GM18861 (cell line): ENCODE results near the gene CLCN6.
A peak's percentile ranks its signal among the peaks of the same experiment; 100 is the strongest.
"Not testable (repeated sequence)": the region's sequence is repeated elsewhere in the genome, so short reads cannot be mapped to it uniquely, and the experiment has no call there.

Source experiments
- ATAC-seq: cut with Tn5 transposase; IDR thresholded peaks from one replicate; pipeline ENCODE4 v1.9.1; 2021; ENCODE audit not compliant: unreplicated experiment

CLCN6 gene

DNA sequence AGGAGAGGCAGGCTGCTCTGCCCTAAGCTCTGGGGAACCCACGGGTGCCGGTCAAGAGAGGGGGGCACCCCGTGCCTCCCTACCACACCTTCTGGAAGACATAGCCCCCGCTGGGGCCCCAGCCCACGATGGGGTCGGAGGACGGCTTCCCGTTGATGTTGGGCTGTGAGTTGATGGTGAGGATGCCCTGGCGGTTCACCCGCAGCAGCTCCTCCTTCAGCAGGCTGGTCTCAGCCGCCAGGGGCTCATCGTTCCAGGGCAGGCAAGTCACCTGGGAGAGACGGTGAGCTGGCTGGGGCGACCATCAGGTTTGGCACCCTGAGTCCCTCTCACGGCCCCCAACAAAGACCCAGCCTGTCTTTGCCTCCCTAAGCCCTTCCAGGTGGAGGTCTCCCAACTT, 12.2 kb upstream of the CLCN6 start:
- ATAC-seq = no peak

DNA sequence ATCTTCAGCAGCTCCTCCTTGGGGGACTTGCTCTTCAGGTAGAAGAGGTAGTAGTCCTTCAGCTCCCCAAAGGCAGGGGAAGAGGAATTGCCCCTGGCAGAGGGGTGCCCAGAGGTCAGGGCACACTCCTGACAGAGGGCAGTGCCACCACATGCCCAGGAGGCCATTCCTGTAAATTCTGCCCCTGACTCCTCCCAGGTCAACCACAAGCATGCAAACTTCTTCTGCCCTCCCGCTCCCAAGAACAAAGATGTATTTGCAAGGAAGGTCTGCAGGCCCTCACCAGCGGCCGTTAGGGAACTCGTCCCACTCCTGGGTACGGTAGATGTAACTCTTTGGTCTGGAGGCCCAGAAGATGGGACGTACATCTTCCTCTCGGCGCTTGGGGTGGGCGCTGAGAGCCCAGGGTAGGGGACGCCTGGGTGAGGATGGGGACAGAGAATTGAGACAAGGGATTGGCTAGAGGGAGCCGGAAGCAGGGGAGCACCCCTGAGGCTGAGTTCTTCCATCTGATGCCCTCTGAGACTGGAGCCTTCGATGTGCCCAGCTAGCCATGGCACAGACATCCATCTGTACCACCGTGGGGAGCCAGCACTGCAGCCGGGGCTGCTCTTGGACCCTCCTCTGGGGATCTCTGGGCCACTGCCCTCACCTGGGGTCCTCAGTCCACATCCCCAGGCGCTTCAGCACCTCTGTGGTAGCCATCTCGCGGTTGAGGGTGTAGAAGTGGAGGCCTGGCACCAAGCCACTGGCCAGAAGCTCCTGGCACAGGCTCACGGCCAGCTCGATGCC, 11.3 kb upstream of the CLCN6 start:
- ATAC-seq = no peak

DNA sequence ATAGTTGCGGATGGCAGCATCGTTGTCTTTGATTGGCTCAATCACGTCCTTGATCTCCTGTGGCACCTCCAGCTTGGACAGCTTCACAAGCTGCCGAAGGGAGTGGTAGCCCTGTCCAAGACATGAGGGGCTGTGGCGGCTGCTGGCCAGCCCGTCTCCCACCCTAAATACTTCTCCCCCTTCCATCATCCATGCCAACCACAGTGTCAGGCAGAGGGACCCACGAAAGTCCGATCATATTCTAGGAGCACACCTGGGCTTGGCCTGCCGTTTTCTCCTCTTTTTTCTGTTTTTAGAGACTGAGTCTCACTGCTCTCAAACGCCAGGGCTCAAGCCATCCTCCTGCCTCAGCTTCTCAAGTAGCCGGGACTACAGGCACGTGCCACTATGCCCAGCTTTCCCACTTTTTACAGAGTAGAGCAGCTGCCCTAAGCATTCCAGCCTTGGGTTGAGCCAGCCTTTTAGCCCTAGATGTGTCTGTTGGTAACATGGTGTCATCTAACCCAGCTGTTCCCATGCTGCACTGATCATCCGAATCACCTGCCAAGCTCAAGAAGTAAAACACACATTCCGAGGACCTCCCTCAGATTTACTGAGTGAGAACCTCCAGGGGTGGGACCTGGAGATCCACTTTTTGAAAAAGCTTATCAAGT, 10.6 kb upstream of the CLCN6 start:
- ATAC-seq = no peak

DNA sequence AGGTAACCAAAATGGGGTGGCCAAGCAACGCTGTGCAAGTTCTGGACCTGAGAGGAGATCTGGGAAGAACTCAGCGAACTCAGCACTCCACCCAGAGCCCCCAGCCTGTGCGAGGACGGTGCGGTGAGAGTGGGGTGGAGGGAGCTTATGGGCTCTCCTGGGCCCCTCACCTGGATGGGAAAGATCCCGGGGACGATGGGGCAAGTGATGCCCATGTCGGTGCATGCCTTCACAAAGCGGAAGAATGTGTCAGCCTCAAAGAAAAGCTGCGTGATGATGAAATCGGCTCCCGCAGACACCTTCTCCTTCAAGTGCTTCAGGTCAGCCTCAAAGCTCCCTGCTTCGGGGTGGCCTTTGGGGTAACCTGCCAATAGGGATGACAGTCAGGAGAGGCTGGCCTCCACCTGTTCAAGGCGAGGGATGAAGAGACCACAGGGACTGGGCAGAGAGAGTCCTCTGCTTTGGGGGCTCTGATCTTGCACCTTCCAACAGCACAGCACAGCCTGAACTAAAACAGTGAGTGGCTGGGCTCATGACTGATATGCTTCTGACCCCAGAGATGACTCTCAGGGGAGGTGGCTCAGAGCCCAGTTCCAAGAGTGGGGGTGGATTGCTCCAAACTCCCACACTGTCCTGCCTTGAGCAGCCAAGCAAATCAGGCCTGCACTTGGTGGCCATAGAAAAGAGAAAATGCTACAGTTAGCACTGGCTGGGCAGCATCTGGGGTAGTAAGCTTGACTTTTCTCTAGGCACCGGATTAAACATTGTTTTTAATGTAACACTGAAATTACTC, 9.8 kb upstream of the CLCN6 start:
- no peak for ATAC-seq

DNA sequence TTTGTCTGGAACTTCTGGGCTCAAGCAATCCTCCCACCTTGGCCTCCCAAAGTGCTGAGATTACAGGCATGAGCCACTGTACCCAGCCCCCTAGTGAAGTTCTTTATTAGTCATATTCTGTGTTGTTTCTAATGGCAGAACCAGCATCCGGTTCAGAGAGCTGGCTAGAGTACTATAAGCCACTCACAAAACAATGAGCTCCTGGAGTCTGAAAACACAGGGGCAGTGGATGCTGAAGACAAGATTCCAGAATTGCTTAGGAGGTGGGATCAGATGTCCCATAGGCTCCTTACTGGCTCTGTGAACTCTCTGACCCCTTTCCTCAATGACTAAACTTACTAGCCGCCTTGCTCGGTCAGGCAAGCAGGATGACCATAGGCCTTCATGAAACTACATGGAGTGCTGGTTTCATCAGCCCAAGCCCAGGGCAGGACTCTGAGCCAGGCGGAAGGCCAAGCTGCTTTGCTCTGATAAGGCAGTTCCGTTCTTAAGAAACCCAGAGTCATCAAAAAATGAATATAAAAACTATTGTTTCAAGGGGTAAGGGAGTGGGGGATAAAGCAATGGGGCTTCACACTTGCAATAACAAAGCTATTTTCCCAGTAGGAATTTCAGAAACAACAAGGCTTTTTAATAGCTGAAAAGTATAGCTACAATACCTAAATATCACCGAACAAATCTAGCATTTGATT, 8.3 kb upstream of the CLCN6 start:
- ATAC-seq = no peak

DNA sequence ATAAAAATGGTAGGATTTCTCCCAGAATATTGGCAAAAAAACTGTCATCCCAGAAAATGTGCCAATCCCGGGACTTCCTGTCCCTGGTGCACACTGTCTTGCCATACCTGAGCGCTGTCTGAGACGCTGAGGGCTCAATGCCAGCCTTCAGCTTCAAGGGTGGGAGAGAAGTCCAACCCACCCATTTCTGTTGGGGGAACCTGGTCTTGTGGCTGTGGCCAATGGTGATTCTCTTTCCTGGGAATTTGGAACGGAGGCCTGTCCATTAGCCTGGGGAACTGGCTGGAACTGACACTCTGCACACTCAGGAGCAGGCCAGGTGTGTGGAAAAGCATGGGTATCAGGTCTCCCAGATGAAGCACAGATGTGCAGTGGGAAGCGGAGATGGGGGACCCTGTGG, 6.9 kb upstream of the CLCN6 start:
- no peak for ATAC-seq

DNA sequence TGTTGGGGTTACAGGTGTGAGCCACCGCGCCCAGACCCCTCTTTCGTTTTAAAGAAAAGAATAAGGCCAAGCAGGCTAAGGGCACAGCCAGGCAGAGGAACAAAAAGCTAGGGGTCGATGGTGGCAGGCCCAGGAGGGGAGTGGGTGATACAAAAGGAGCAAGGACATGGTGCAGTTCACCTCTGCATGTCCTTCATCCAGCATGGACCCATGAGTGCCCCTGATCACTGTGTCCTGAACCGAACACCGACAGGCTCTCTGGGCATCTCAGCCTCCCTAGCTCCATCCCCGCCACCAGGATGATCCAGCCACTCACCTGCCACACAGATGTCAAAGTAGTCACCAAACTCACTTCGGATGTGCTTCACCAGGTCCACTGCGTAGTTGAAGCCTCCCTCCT, 6.1 kb upstream of the CLCN6 start:
- ATAC-seq = no peak

DNA sequence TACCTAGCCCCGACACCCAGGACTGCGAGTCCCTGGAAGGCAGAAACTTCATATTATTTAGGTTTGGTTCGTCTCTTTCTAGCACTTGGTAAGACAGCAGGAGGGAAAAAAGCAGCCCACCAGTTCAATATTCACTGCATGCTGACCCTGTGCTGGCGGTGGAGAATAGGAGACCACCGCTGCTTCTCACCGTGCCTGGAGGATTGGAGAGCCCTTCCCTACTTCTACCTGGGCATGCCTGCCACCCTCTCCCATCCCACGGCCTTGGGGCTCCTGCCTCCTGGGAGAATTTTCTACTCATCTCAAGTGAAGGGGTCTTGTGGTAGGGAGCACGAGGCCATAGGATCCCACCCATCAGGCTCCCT, 5.6 kb upstream of the CLCN6 start:
- ATAC-seq = no peak

DNA sequence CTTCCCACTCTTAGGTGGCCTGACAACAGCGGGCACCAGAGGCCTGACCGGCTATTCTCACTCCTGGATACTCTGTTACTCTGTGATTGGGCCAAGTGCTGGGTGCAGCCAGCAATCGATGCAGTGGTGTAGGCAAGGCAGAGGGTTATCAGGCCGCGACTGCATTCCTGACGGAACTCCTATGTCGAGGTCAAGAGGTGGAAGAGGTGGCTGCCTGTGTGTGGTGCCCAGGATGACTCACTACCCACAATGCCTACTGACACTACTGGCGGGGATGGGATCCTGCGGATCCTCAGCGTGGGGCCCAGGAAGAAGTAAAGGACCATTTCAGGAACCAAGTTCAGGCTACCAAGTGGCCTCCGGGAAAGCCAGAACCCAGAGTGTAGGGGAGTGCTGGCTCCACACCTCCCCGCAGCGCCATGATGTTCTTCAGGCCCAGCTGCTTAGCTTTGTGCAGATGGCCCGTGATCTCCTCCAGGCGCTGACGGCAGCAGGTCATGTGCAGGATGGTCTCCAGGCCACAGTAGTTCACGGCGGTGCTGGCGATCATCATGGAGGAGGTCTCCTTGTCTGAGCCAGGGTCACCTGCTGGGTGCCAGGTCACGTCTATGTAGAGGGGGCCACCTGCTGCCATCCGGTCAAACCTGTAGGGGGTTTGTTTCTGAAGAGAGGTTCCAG, 5.1 kb upstream of the CLCN6 start:
- no peak for ATAC-seq

DNA sequence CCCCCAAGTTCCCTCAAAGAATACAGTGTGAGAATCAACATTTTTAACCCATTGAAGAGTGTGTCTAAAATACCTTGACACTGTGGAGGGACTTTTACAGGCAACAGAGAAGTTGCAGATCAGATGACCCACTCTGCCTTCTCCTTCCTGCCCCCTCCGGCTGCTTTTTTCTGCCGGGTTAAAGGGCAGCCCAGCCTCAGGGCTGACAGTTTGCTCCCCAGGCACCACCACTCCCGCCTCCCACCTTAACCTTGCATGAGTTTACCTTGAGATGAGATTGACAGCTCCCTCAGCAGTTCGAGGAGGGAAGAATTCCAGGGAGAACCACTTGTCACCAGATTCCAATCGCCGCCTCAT, 3.4 kb upstream of the CLCN6 start:
- no peak for ATAC-seq

DNA sequence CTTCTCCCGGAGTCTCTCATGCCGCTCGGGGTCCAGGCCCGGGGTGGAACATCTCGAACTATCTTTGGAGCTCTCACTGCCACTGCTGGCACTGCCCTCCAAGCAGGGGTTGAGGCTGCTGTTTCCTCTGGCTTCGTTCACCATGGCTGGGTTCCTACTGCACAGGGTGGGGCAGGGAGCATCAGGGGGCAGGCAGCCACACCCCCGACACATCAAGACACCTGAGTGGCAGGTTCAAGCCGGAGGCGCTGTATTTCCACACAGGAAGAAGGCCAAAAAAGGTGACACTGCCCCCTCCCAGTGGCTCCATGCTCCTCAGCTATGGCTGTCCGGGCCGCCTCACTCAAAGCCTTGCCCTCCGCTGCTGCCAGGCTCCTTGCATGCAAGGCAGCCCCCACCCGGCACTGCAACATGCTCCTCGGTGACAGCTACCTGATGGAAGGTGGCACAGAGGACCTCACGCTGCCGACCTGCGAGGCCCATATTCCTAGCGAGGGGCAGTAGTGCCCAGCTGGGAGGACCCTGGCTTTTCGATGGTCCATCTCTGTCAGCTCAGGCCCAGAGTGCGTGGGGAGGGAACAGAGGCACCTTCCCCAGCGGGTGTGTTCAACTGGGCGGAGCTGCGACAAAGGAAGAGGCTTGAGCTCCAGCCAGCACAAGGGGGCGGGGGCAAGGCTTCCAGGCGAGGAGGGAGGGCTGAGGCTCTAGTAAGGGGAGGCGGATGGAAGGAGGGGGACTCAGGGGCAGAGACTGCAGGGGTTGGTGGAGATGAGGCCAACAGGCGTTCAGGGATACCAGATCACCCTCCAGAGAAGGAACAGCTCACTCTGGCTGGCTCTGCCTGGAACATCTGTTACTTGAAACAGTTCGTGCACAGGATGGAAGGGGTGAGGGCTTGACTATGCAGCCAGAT, 2.8 kb upstream of the CLCN6 start:
- ATAC-seq = no peak

DNA sequence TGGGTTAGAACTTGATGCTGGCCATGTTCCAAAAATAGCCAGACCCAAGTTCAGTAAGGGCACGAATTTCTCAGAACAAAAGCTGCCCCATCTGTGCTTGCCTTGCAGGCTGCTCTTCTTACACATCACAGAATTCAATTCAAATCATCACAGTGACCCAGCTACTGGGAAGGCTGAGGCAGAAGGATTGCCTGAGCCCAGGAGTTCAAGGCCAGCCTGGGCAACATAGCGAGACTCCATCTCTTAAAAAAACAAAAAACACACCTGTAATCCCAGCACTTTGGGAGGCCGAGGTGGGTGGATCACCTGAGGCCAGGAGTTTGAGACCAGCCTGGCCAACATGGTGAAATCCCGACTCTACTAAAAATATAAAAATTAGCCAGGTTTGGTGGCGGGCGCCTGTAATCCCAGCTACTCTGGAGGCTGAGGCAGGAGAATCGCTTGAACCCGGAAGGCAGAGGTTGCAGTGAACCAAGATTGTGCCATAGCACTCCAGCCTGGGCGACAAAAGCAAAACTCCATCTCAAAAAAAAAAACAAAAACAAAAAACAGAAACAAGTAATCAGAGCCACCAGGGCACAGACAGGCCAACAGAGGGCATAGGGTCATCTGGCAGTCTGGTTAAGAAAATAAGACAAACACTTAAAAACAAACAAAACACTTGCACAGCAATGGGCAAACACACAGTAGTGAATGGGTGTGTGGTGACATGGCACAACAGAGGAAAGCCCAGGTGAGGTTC, 1.9 kb upstream of the CLCN6 start:
- ATAC-seq = not testable (repeated sequence)

DNA sequence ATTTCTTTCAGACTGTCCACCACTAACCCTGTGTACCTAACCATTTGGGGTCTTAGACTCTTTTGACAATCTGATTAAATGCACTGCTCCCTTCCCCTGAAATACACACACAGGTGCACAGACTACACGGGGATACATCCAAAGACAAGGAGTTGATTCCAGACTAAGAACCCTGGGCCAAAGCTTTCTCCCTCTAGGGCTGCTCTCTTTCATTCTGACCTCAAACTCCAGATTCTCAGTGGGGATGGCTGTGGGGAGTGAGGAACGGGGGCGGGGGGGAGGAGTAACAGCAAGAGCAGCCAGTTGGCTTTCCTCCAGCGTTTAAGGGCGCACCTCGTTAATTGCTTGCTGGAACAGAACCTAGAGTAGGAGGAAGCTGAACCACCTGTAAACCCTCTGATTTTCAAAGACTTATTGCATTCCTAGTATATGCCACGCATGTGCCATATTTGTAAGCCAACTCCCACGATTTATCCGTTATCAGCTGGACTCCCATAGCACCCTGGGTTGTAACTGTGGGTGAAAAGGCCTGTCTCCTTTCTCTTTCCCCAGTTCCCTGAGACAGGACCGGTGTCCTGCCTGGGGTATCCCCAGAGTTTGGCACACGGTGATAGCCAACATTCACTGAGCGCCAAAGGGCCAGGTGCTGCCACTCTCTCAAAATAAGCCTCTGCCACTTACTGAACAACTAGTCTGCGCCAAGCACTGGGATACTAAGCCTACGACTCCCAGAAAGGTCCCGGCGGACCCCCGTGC, 1.1 kb upstream of the CLCN6 start:
- ATAC-seq = no peak

DNA sequence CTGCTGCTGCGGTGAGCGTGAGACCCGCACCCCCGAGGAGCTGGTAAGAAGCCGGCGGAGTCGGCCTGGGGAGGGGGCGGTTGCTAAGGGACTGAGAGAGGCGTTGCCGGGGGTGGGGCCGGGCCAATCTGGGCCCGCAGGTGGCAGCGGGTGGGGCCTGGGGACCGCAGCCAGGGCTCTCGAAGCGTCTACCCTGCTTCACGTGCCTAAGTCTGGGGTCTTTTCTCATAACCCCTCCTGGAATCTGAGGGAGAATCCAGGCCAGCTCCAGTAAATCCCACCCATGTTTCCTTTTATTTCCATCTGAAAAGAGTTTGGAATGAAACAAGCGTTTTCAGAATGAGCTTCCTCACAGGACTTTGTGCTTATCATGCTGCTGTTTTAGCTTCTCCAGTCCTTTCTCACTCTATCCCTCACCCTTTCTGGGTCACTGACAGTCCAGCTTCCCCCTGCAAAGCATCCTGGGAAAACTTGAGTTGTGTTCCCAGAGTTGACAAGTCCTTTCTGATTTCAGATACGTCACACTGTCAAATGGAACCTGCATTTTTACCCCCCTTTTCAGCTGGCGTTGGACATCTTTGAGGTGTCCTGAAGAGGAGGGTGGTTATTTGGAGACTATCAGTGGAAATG, 431 bp downstream of the CLCN6 start:
- peak; percentile 28 for ATAC-seq

DNA sequence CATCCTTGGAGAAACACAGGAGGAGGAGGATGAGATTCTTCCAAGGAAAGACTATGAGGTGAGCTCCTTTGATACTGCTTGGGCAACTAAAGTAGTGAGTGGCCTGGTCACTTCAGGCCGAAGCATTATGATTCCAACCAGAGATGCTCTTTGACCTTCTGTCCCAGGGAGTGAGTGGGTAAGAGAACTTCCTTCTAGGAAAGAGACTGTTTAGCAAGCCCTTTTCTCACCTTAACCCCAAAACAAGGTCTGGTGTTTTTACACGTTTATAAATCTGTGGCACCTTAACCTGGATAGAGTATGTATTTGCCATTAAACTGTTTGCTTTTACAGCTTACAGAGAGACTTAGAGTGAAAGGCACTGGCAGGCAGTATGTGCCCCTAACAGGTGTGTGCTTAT, 1.1 kb downstream of the CLCN6 start:
- ATAC-seq = no peak

DNA sequence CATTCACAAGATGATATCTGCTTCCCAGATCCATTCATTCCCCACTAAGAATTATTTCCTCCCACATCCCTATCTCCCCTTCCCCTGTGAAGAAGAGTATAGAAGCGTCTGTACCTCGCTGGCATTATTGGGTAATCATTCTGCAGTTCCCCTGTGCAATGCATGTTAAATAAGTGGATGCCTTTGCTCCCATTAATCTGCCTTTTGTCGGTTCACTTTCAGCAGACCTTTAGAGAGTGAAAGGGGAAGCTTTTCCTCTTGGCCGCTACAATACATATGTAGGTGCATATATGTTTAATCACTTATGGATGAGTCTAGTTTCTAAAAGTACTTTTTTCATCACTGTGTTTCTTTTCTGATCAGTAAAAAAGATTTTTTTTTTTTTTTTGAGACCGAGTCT, 7.0 kb downstream of the CLCN6 start:
- no peak for ATAC-seq

DNA sequence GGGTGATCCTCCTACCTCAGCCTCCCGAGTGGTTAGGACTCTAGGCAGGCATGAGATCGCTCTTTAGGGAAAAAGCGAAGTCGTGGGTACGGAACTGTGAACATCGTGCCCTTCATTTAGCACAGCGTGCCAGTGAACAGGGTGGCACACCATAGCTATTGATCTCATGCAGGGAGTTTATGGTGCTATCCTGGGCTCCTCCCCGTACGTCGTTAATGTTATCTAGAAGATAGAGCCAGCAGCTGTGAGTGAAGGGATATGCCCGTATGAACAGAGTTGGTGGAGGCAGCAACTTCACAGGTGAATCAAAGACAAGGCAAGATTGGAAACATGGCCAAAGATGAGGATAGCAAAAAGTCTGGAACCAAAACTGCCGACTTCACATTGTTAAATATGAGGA, 11.2 kb downstream of the CLCN6 start:
- no peak for ATAC-seq

DNA sequence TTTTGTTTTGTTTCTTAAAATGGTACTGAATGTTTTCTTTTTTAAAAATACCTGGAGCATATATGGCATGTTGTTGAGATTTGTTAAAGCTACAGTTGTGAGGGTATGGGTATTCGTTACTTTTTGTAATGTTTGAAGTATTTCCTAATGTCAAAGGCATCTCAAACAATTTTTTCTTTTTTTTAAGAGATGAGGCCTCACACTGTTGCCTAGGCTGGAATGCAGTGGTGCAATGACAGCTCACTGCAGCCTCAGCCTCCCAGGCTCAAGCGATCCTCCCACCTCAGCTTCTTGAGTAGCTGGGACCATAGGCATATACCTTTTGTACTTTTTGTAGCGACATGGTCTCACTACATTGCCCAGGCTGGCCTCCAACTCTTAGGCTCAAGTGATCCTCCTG, 16.1 kb downstream of the CLCN6 start:
- ATAC-seq = no peak
